GM23338 (cell line): ENCODE results near the gene MIF. TPM values are rescaled to one million over a fixed set of nuclear protein-coding genes. Genes with fewer than 3 reads are reported as not detected.
"Not testable (repeated sequence)": the region's sequence is repeated elsewhere in the genome, so short reads cannot be mapped to it uniquely, and the experiment has no call there.

Source experiments
- ATAC-seq: fragments of 200-7000 bp; cut with Tn5 transposase; 3 replicates; pipeline ENCODE4 v1.9.1; 2020
- DNase-seq: peaks from one replicate; pipeline ENCODE4 v3.0.0-alpha.2; 2015; ENCODE audit warnings: low spot score
- H2AFZ ChIP-seq: fragments of 200-600 bp; sonication (generic); 2 replicates; pipeline ENCODE4 v1.8.0; 2016; ENCODE audit warnings: antibody characterized with exemption, mild to moderate bottlenecking, moderate library complexity
- H3F3A ChIP-seq: fragments of 200-600 bp; sonication (generic); replicated peaks from 2 replicates; pipeline ENCODE4 v1.8.0; 2017; ENCODE audit warnings: antibody characterized with exemption, mixed run types, low read depth
- H3K27ac ChIP-seq: fragments of 200-600 bp; sonication (generic); 2 replicates; pipeline ENCODE4 v1.6.1; 2016; ENCODE audit warnings: low read depth
- H3K27me3 ChIP-seq: fragments of 200-600 bp; sonication (generic); 2 replicates; pipeline ENCODE4 v1.8.0; 2016; ENCODE audit warnings: mild to moderate bottlenecking, mixed run types, moderate library complexity; ENCODE audit not compliant: insufficient read depth
- H3K36me3 ChIP-seq: fragments of 200-600 bp; sonication (generic); 2 replicates; pipeline ENCODE4 v1.8.0; 2016; ENCODE audit warnings: mild to moderate bottlenecking; ENCODE audit not compliant: insufficient read depth
- H3K4me1 ChIP-seq: fragments of 200-600 bp; sonication (generic); 2 replicates; pipeline ENCODE4 v1.8.0; 2016; ENCODE audit warnings: mild to moderate bottlenecking, moderate library complexity; ENCODE audit not compliant: insufficient read depth
- H3K4me2 ChIP-seq: fragments of 200-600 bp; sonication (generic); 2 replicates; pipeline ENCODE4 v1.7.1; 2017; ENCODE audit warnings: mixed run types
- H3K4me3 ChIP-seq: fragments of 200-600 bp; sonication (generic); 2 replicates; pipeline ENCODE4 v1.6.1; 2016; ENCODE audit warnings: mixed run types
- H3K79me2 ChIP-seq: fragments of 200-600 bp; sonication (generic); replicated peaks from 2 replicates; pipeline ENCODE4 v1.8.0; 2017; ENCODE audit warnings: mild to moderate bottlenecking; ENCODE audit not compliant: insufficient read depth
- H3K9me2 ChIP-seq: fragments of 200-600 bp; sonication (generic); 2 replicates; pipeline ENCODE4 v1.8.0; 2017; ENCODE audit not compliant: insufficient read depth
- H4K20me1 ChIP-seq: fragments of 200-600 bp; sonication (generic); replicated peaks from 2 replicates; pipeline ENCODE4 v1.8.0; 2017; ENCODE audit warnings: mild to moderate bottlenecking; ENCODE audit not compliant: insufficient read depth
- H3K27ac Mint-ChIP-seq: 2 replicates; pipeline ENCODE4 v1.8.0; 2020; ENCODE audit warnings: inconsistent platforms, mild to moderate bottlenecking, moderate library complexity, mixed read lengths
- H3K27me3 Mint-ChIP-seq: 3 replicates; pipeline ENCODE4 v1.8.0; 2022; ENCODE audit warnings: low read depth, mild to moderate bottlenecking, moderate library complexity, mixed read lengths, inconsistent platforms; ENCODE audit not compliant: insufficient read depth, poor library complexity
- H3K36me3 Mint-ChIP-seq: 3 replicates; pipeline ENCODE4 v1.8.0; 2021; ENCODE audit warnings: low read depth, mild to moderate bottlenecking, inconsistent platforms, moderate library complexity, mixed read lengths
- H3K4me1 Mint-ChIP-seq: 3 replicates; pipeline ENCODE4 v1.8.0; 2020; ENCODE audit warnings: mild to moderate bottlenecking, inconsistent platforms, mixed read lengths
- H3K4me3 Mint-ChIP-seq: 3 replicates; pipeline ENCODE4 v1.8.0; 2021; ENCODE audit warnings: moderate library complexity, mild to moderate bottlenecking, inconsistent platforms, mixed read lengths
- H3K9me3 Mint-ChIP-seq: 3 replicates; pipeline ENCODE4 v1.8.0; 2020; ENCODE audit warnings: moderate library complexity, mild to moderate bottlenecking, inconsistent platforms, mixed read lengths
- CREB1 ChIP-seq: fragments of 250-450 bp; sonication (Bioruptor Pico); IDR thresholded peaks from 2 replicates; pipeline ENCODE4 v1.5.0; 2020; ENCODE audit warnings: low read depth, mild to moderate bottlenecking, moderate library complexity
- CTCF ChIP-seq, 2 experiments: fragments of 200-600 bp in 1 of 2; sonication (generic) in 1 of 2; conservative IDR thresholded peaks; 2 replicates each; pipeline versions ENCODE4 v1.5.1 to v1.6.1; 2016 to 2017; ENCODE audit warnings: antibody characterized with exemption in 2 of 2, low read depth in 2 of 2, mild to moderate bottlenecking in 2 of 2, moderate library complexity in 1 of 2
- EZH2phosphoT487 ChIP-seq: fragments of 200-600 bp; sonication (generic); IDR thresholded peaks from one replicate; pipeline ENCODE4 v1.8.1; 2018; ENCODE audit warnings: antibody characterized with exemption; ENCODE audit not compliant: unreplicated experiment
- STAT1 ChIP-seq: IDR thresholded peaks from one replicate; pipeline ENCODE4 v1.6.1; 2016; ENCODE audit warnings: antibody characterized with exemption; ENCODE audit not compliant: unreplicated experiment
- polyA plus RNA-seq: library from polyadenylated mRNA; unstranded; fragments of >200 nt; fragmentation: Nextera tagmentation; extraction: Ambion mirVana; gene quantifications from 2 replicates; pipeline ENCODE4 v1.2.1, GENCODE V29; 2016
- total RNA-seq: library from RNA; depleted of rRNA; stranded (reverse); fragments of >200 nt; shearing (Covaris generic); gene quantifications from 2 replicates; pipeline ENCODE4 v1.2.3, GENCODE V29; 2014

The MIF gene
- total and polyA plus RNA-seq, 2 experiments from 2014 or later = 800 to 5,205 TPM

GRCh38 chr22:23915290-23915689, 21.1 kb downstream of the MIF start:
- Mint-ChIP-seq H3K27me3 (peaks cover 8% of the 10 kb centered on the region), H3K27ac (no peak overlapping the region; the same call in 1 of the 2 replicates), H3K9me3 (peaks cover 23% of the 10 kb centered on the region), H3K4me1 (peaks cover 3% of the 10 kb centered on the region; the same call in 2 of the 3 replicates), H3K4me3 (no peak overlapping the region), H3K36me3 (peaks cover 10% of the 10 kb centered on the region; the same call in 2 of the 3 replicates)
- peaks cover 3% of the 10 kb centered on the region; the same call in 1 of the 2 replicates for H3K9me2 ChIP-seq
- H3K27me3 ChIP-seq = no peaks in the 10 kb centered on the region
- no peak overlapping the region for H3K4me2 ChIP-seq
- peaks cover 6% of the 10 kb centered on the region; the same call in 1 of the 2 replicates for H3K4me1 ChIP-seq
- no peak for TF ChIP-seq EZH2phosphoT487
- no peak for TF ChIP-seq CREB1 (CRISPR knock-in tag)
- H3K79me2 ChIP-seq = no peaks in the 10 kb centered on the region
- H3F3A ChIP-seq = peaks cover 7% of the 10 kb centered on the region; the same call in 1 of the 2 replicates
- DNase-seq (no peak), ATAC-seq (no peak)
- H2AFZ ChIP-seq = no peak overlapping the region
- H3K36me3 ChIP-seq = no peaks in the 10 kb centered on the region; the same call in 1 of the 2 replicates
- H4K20me1 ChIP-seq = no peaks in the 10 kb centered on the region
- H3K4me3 ChIP-seq = no peak overlapping the region
- no peak overlapping the region for H3K27ac ChIP-seq

GRCh38 chr22:23920267-23920611, 26.1 kb downstream of the MIF start:
- not testable (repeated sequence) for H3K27ac Mint-ChIP-seq

GRCh38 chr22:23921586-23922201, 27.5 kb downstream of the MIF start:
- not testable (repeated sequence) for H4K20me1 ChIP-seq, H3K9me2 ChIP-seq, H3K36me3 ChIP-seq, DNase-seq, H2AFZ ChIP-seq, H3F3A ChIP-seq, H3K4me1 Mint-ChIP-seq, H3K4me3 ChIP-seq, H3K27me3 Mint-ChIP-seq, H3K4me1 ChIP-seq, H3K27me3 ChIP-seq, H3K27ac ChIP-seq, H3K27ac Mint-ChIP-seq, ATAC-seq, H3K79me2 ChIP-seq, H3K4me2 ChIP-seq, H3K4me3 Mint-ChIP-seq
- Mint-ChIP-seq H3K9me3 (peaks cover 29% of the 10 kb centered on the region), H3K36me3 (peaks cover 34% of the 10 kb centered on the region)

More at GRCh38 chr22:23920267-23920611, 26.1 kb downstream of the MIF start:
- H3K4me1 ChIP-seq, H3K4me1 Mint-ChIP-seq, H3F3A ChIP-seq, H2AFZ ChIP-seq, H3K4me3 ChIP-seq, ATAC-seq, H3K79me2 ChIP-seq, H3K27ac ChIP-seq, H3K27me3 ChIP-seq, H3K4me3 Mint-ChIP-seq, H4K20me1 ChIP-seq, H3K27me3 Mint-ChIP-seq, H3K4me2 ChIP-seq, DNase-seq, H3K36me3 ChIP-seq, H3K9me2 ChIP-seq: not testable (repeated sequence)
- Mint-ChIP-seq H3K36me3 (peaks cover 21% of the 10 kb centered on the region), H3K9me3 (peaks cover 17% of the 10 kb centered on the region)

- Histone ChIP-seq H3K4me1 (no peaks in the 10 kb centered on the region), H3K9me2 (no peaks in the 10 kb centered on the region), H3F3A (no peaks in the 10 kb centered on the region), H2AFZ (no peak overlapping the region), H3K79me2 (no peaks in the 10 kb centered on the region), H3K4me2 (no peak overlapping the region), H3K36me3 (peaks cover 8% of the 10 kb centered on the region; the same call in 1 of the 2 replicates), H3K4me3 (no peak overlapping the region), H4K20me1 (no peaks in the 10 kb centered on the region; the same call in 1 of the 2 replicates), H3K27ac (no peak overlapping the region), H3K27me3 (no peaks in the 10 kb centered on the region)
- DNase-seq (no peak), ATAC-seq (no peak)
- H3K36me3 Mint-ChIP-seq = peaks cover 47% of the 10 kb centered on the region
- no peaks in the 10 kb centered on the region for H3K27me3 Mint-ChIP-seq
- no peaks in the 10 kb centered on the region for H3K4me1 Mint-ChIP-seq
- H3K9me3 Mint-ChIP-seq = peaks cover 36% of the 10 kb centered on the region
- H3K27ac Mint-ChIP-seq = no peak overlapping the region
- no peak overlapping the region for H3K4me3 Mint-ChIP-seq
- TF ChIP-seq STAT1 = no peak
- TF ChIP-seq CTCF (conservative IDR thresholded peaks at IDR 0.05; ENCODE audit: low read depth in 2 of 2) = no peak
Observed at GRCh38 chr22:23922921-23923320, 28.7 kb downstream of the MIF start.
